ENCODE data around the gene VAV2. TPM values are rescaled to one million over a fixed set of nuclear protein-coding genes. Genes with fewer than 3 reads are reported as not detected.
A peak's percentile ranks its signal among the peaks of the same experiment; 100 is the strongest.

Gene VAV2
- total RNA-seq, 1 experiment from 2014 or later, result 30.7 TPM

GRCh38 chr9:133998915-133999595 is 6.9 kb upstream of the VAV2 start:
- peaks cover 9% of the 10 kb centered on the region for H3K4me1 Mint-ChIP-seq (ENCODE audit: low read depth, unreplicated experiment)
- peaks cover 38% of the 10 kb centered on the region for H3K27me3 Mint-ChIP-seq (ENCODE audit: unreplicated experiment)
- intact Hi-C loops (cut with micrococcal nuclease; ENCODE audit: unreplicated experiment), result loop anchor here (10.0 kb wide), 1 partner anchor 124 kb away; no protein-coding TSS in a partner anchor

GRCh38 chr9:133997584-133997983 is 5.5 kb upstream of the VAV2 start:
- Mint-ChIP-seq H3K36me3 (ENCODE audit: insufficient read depth, unreplicated experiment) (peaks cover 25% of the 10 kb centered on the region), H3K4me3 (ENCODE audit: low read depth, unreplicated experiment) (no peak overlapping the region), H3K4me1 (ENCODE audit: low read depth, unreplicated experiment) (peaks cover 9% of the 10 kb centered on the region), H3K27ac (ENCODE audit: unreplicated experiment) (no peak overlapping the region), H3K9me3 (ENCODE audit: low read depth, unreplicated experiment) (no peaks in the 10 kb centered on the region), H3K27me3 (ENCODE audit: unreplicated experiment) (peaks cover 29% of the 10 kb centered on the region)
- no TSS peak for BruUV-seq (replicated peaks)
- TF ChIP-seq CTCF (IDR thresholded peaks at IDR 0.05; ENCODE audit: unreplicated experiment), result no peak
- intact Hi-C loops (cut with micrococcal nuclease; ENCODE audit: unreplicated experiment), result loop anchor here (10.0 kb wide), 1 partner anchor 123 kb away; no protein-coding TSS in a partner anchor
- CTCF ChIA-PET, result no interaction called here
- no peak for DNase-seq

More at GRCh38 chr9:133998915-133999595, 6.9 kb upstream of the VAV2 start:
- peaks cover 12% of the 10 kb centered on the region for H3K36me3 Mint-ChIP-seq (ENCODE audit: insufficient read depth, unreplicated experiment)
- H3K9me3 Mint-ChIP-seq (ENCODE audit: low read depth, unreplicated experiment), result no peaks in the 10 kb centered on the region
- H3K27ac Mint-ChIP-seq (ENCODE audit: unreplicated experiment), result no peak overlapping the region
- H3K4me3 Mint-ChIP-seq (ENCODE audit: low read depth, unreplicated experiment), result no peak overlapping the region
- no peak for DNase-seq
- BruUV-seq (replicated peaks), result no TSS peak
- no peak for TF ChIP-seq CTCF (IDR thresholded peaks at IDR 0.05; ENCODE audit: unreplicated experiment)
- CTCF ChIA-PET, result no interaction called here

- no peak overlapping the region for H3K27ac Mint-ChIP-seq (ENCODE audit: unreplicated experiment)
- TF ChIP-seq CTCF (IDR thresholded peaks at IDR 0.05; ENCODE audit: unreplicated experiment), result no peak
- CTCF ChIA-PET, result no interaction called here
- no TSS peak for BruUV-seq (replicated peaks)
- peaks cover 22% of the 10 kb centered on the region for H3K27me3 Mint-ChIP-seq (ENCODE audit: unreplicated experiment)
- H3K36me3 Mint-ChIP-seq (ENCODE audit: insufficient read depth, unreplicated experiment), result peaks cover 25% of the 10 kb centered on the region
- intact Hi-C loops (cut with micrococcal nuclease; ENCODE audit: unreplicated experiment), result loop anchor here (10.0 kb wide), 1 partner anchor 122 kb away; no protein-coding TSS in a partner anchor
- DNase-seq, result no peak
- no peaks in the 10 kb centered on the region for H3K9me3 Mint-ChIP-seq (ENCODE audit: low read depth, unreplicated experiment)
- H3K4me3 Mint-ChIP-seq (ENCODE audit: low read depth, unreplicated experiment), result no peak overlapping the region
- H3K4me1 Mint-ChIP-seq (ENCODE audit: low read depth, unreplicated experiment), result peaks cover 9% of the 10 kb centered on the region
Observed at GRCh38 chr9:133996531-133997520, 4.7 kb upstream of the VAV2 start.

GRCh38 chr9:133995012-133995896 is 3.1 kb upstream of the VAV2 start:
- H3K4me3 Mint-ChIP-seq (ENCODE audit: low read depth, unreplicated experiment), result peak overlapping the region; percentile 41
- no TSS peak for BruUV-seq (replicated peaks)
- TF ChIP-seq CTCF (IDR thresholded peaks at IDR 0.05; ENCODE audit: unreplicated experiment), result no peak
- intact Hi-C loops (cut with micrococcal nuclease; ENCODE audit: unreplicated experiment), result loop anchor here (2.0 to 10.0 kb wide), 2 partner anchors 120 to 212 kb away; no protein-coding TSS in a partner anchor
- no peaks in the 10 kb centered on the region for H3K9me3 Mint-ChIP-seq (ENCODE audit: low read depth, unreplicated experiment)
- peaks cover 39% of the 10 kb centered on the region for H3K36me3 Mint-ChIP-seq (ENCODE audit: insufficient read depth, unreplicated experiment)
- H3K27ac Mint-ChIP-seq (ENCODE audit: unreplicated experiment), result no peak overlapping the region
- CTCF ChIA-PET, result interaction anchor here (0.6 to 3.5 kb wide), 5 partner anchors 30 to 253 kb away, joined by 4 to 28 read pairs (median 6); partner anchors contain the start of gene BRD3OS
- peaks cover 15% of the 10 kb centered on the region for H3K27me3 Mint-ChIP-seq (ENCODE audit: unreplicated experiment)
- DNase-seq, result peak; percentile 39
- peaks cover 9% of the 10 kb centered on the region for H3K4me1 Mint-ChIP-seq (ENCODE audit: low read depth, unreplicated experiment)

Data from Calu3 (cell line).